K562 (cell line): ENCODE data around the gene TMEM260. TPM values are rescaled to one million over a fixed set of nuclear protein-coding genes. Genes with fewer than 3 reads are reported as not detected.

ENCODE experiments used
- ATF1 ChIP-seq, 2 experiments: fragments of 450-650 bp in 1 of 2; IDR thresholded peaks; 2 replicates each; pipeline ENCODE4 v1.6.1; 2016; ENCODE audit warnings: missing compliant biosample characterization in 1 of 2, missing genetic modification characterization in 1 of 2
- ATF4 ChIP-seq: fragments of 450-650 bp; formaldehyde crosslinking; IDR thresholded peaks from 2 replicates; pipeline ENCODE4 v1.4.0; 2022; ENCODE audit warnings: mild to moderate bottlenecking, moderate library complexity
- CBFA2T2 ChIP-seq: fragments of 450-650 bp; conservative IDR thresholded peaks from 2 replicates; pipeline ENCODE4 v1.6.1; 2017; ENCODE audit warnings: mild to moderate bottlenecking
- E4F1 ChIP-seq: fragments of 250-450 bp; sonication (Bioruptor Pico); IDR thresholded peaks from 2 replicates; pipeline ENCODE4 v1.5.0; 2021; ENCODE audit warnings: mild to moderate bottlenecking, borderline replicate concordance
- IFI16 ChIP-seq: fragments of 250-450 bp; sonication (Bioruptor Pico); IDR thresholded peaks from 2 replicates; pipeline ENCODE4 v2.1.2; 2022; ENCODE audit warnings: mild to moderate bottlenecking, inconsistent platforms
- MXI1 ChIP-seq: IDR thresholded peaks from 2 replicates; pipeline ENCODE4 v1.6.1; 2011; ENCODE audit warnings: low read depth, mild to moderate bottlenecking, improper control_type of control experiment, low read length
- SMAD2 ChIP-seq: fragments of 150-350 bp; IDR thresholded peaks from 2 replicates; pipeline ENCODE4 v1.6.1; 2014; ENCODE audit warnings: low read depth, mild to moderate bottlenecking, low read length
- SMAD3 ChIP-seq: fragments of 450-650 bp; formaldehyde crosslinking; conservative IDR thresholded peaks from 2 replicates; pipeline ENCODE4 v1.4.0; 2020; ENCODE audit warnings: mild to moderate bottlenecking
- STAT5A ChIP-seq: IDR thresholded peaks from 2 replicates; pipeline ENCODE4 v1.6.1; 2012; ENCODE audit warnings: low read length, inconsistent platforms, borderline replicate concordance
- TCFL5 ChIP-seq: fragments of 250-450 bp; sonication (Bioruptor Pico); conservative IDR thresholded peaks from 2 replicates; pipeline ENCODE4 v1.6.1; 2021; ENCODE audit warnings: mild to moderate bottlenecking, moderate library complexity, matching md5 sums
- TOE1 ChIP-seq, 2 experiments: fragments of 450-650 bp in 1 of 2; sonication (generic) in 1 of 2; formaldehyde crosslinking in 1 of 2; IDR thresholded peaks; 2 replicates each; pipeline versions ENCODE4 v1.7.1 to v1.8.0; 2016 to 2022; ENCODE audit warnings: borderline replicate concordance in 2 of 2, mild to moderate bottlenecking in 2 of 2, antibody characterized with exemption in 1 of 2, inconsistent platforms in 1 of 2, low read depth in 1 of 2, missing genetic modification reagents in 1 of 2, moderate library complexity in 1 of 2
- YY1 ChIP-seq, 3 experiments: IDR thresholded peaks; 2 replicates each; pipeline ENCODE4 v1.6.1; 2011; ENCODE audit warnings: low read length in 2 of 3, mild to moderate bottlenecking in 2 of 3, moderate library complexity in 2 of 3, borderline replicate concordance in 1 of 3, control low read depth in 1 of 3, low read depth in 1 of 3; ENCODE audit not compliant: insufficient read depth in 3 of 3, insufficient replicate concordance in 2 of 3, control insufficient read depth in 1 of 3, insufficient read length in 1 of 3; ENCODE audit errors: extremely low read depth in 1 of 3
- ZBTB40 ChIP-seq, 2 experiments: fragments of 450-650 bp in 1 of 2; sonication (generic) in 1 of 2; formaldehyde crosslinking in 1 of 2; IDR thresholded peaks; 2 replicates each; pipeline versions ENCODE4 v1.7.1 to v1.9.0; 2016 to 2022; ENCODE audit warnings: inconsistent platforms in 1 of 2, mild to moderate bottlenecking in 1 of 2, missing genetic modification reagents in 1 of 2
- polyA plus RNA-seq, 8 experiments: library from polyadenylated mRNA; depleted of rRNA in 4 of 8; stranded (reverse) in 5 of 8; unstranded in 3 of 8; fragments of >200 nt; fragmentation: Nextera tagmentation in 2 of 8; fragmentation: Illumina TruSeq in 1 of 8; extraction: Ambion mirVana in 2 of 8; extraction: Trizol in 1 of 8; gene quantifications; 2 replicates each; pipeline versions ENCODE4 v1.2.1 to v1.2.3, GENCODE V29; 2011 to 2014; ENCODE audit warnings: inconsistent platforms in 1 of 8, missing spikeins in 1 of 8
- total RNA-seq, 7 experiments: library from RNA; depleted of rRNA in 6 of 7; stranded (reverse); fragments of >200 nt in 6 of 7; fragmentation: Illumina TruSeq in 2 of 7; extraction: Trizol in 2 of 7; gene quantifications; 2 replicates each; pipeline versions ENCODE4 v1.2.1 to v1.2.3, GENCODE V29; 2011 to 2021; ENCODE audit warnings: low replicate concordance in 1 of 7

TMEM260 gene
- total and polyA plus RNA-seq, 9 of the 15 experiments (the other 6 are each of a cell fraction or from before 2014, with no cell fraction given), result 2.2 to 9.4 (median 6.0) TPM

GRCh38 chr14:56555921-56556570 is 23.6 kb upstream of the TMEM260 start (continued):
- no peak for TF ChIP-seq ATF1 (CRISPR knock-in tag; IDR thresholded peaks at IDR 0.05)
- no peak for TF ChIP-seq ATF1 (tag; IDR thresholded peaks at IDR 0.05)
- TF ChIP-seq SMAD2, result no peak
- TF ChIP-seq CBFA2T2, result no peak
- no peak for TF ChIP-seq TCFL5 (CRISPR knock-in tag)
- no peak for TF ChIP-seq E4F1 (CRISPR knock-in tag)
- TF ChIP-seq IFI16 (CRISPR knock-in tag), result no peak
- TF ChIP-seq TOE1 (IDR thresholded peaks at IDR 0.05; ENCODE audit: borderline replicate concordance), result no peak
- TF ChIP-seq TOE1 (CRISPR knock-in tag; IDR thresholded peaks at IDR 0.05; ENCODE audit: borderline replicate concordance, low read depth), result no peak
- TF ChIP-seq MXI1, result no peak
- TF ChIP-seq STAT5A, result no peak
- no peak for TF ChIP-seq ZBTB40 (IDR thresholded peaks at IDR 0.05)
- no peak for TF ChIP-seq ZBTB40 (CRISPR knock-in tag; IDR thresholded peaks at IDR 0.05)
- TF ChIP-seq SMAD3, result no peak
- peak; percentile 84 for TF ChIP-seq ATF4
- TF ChIP-seq YY1 (IDR thresholded peaks at IDR 0.05; ENCODE audit: borderline replicate concordance in 1 of 3, control insufficient read depth in 1 of 3, extremely low read depth in 1 of 3, insufficient read depth in 3 of 3, insufficient read length in 1 of 3, insufficient replicate concordance in 2 of 3, low read depth in 1 of 3, low read length in 2 of 3), result no peak
